Caco-2 (cell line): ENCODE measurements around the gene CD33. TPM values are rescaled to one million over a fixed set of nuclear protein-coding genes. Genes with fewer than 3 reads are reported as not detected.

Experiments
- BruUV-seq: library from RNA; stranded (reverse); fragments of 400-500 nt; replicated peaks from 2 replicates; lab custom pipeline; 2021; lab: Mats Ljungman, UMichigan
- CTCF ChIA-PET: fragments of 300-600 bp; sonication (Branson Sonifier 250); formaldehyde crosslinking; loops from one replicate; lab custom pipeline; 2022; ENCODE audit warnings: antibody characterized with exemption; lab: Charles Lee
- POLR2A ChIA-PET: fragments of 300-600 bp; sonication (Branson Sonifier 250); formaldehyde crosslinking; loops from one replicate; lab custom pipeline; 2022; ENCODE audit warnings: antibody characterized with exemption; lab: Charles Lee
- DNase-seq, 2 experiments: peaks; one replicate each; pipeline versions ENCODE4 v3.0.0 to v3.0.0-alpha.2; 2020 to 2022
- H3K27me3 ChIP-seq: replicated peaks from 2 replicates; pipeline ENCODE4 v1.6.0; 2011; ENCODE audit warnings: low read length; ENCODE audit not compliant: control insufficient read depth, insufficient read depth
- H3K36me3 ChIP-seq: 2 replicates; pipeline ENCODE4 v1.5.1; 2011; ENCODE audit warnings: low read length; ENCODE audit not compliant: control insufficient read depth, insufficient read depth
- H3K4me1 ChIP-seq: fragments of 250-450 bp; sonication (Bioruptor Pico); 2 replicates; pipeline ENCODE4 v1.5.1; 2020; ENCODE audit warnings: mild to moderate bottlenecking
- H3K4me3 ChIP-seq: 2 replicates; pipeline ENCODE4 v1.5.1; 2011; ENCODE audit warnings: low read depth, mild to moderate bottlenecking, control low read depth, low read length
- H3K9me3 ChIP-seq: fragments of 250-450 bp; sonication (Bioruptor Pico); 2 replicates; pipeline ENCODE4 v1.5.1; 2020; ENCODE audit warnings: mild to moderate bottlenecking, moderate library complexity
- H3K27ac Mint-ChIP-seq: one replicate; pipeline ENCODE4 v1.8.0; 2022; ENCODE audit warnings: mixed read lengths; ENCODE audit not compliant: unreplicated experiment
- H3K27me3 Mint-ChIP-seq: one replicate; pipeline ENCODE4 v1.8.0; 2022; ENCODE audit warnings: mixed read lengths; ENCODE audit not compliant: insufficient read depth, unreplicated experiment
- H3K36me3 Mint-ChIP-seq: one replicate; pipeline ENCODE4 v1.8.0; 2022; ENCODE audit warnings: mild to moderate bottlenecking, mixed read lengths; ENCODE audit not compliant: insufficient read depth, unreplicated experiment
- H3K4me1 Mint-ChIP-seq: one replicate; pipeline ENCODE4 v1.8.0; 2022; ENCODE audit warnings: low read depth, mixed read lengths; ENCODE audit not compliant: unreplicated experiment
- H3K4me3 Mint-ChIP-seq: one replicate; pipeline ENCODE4 v1.8.0; 2022; ENCODE audit warnings: mild to moderate bottlenecking, moderate library complexity, mixed read lengths; ENCODE audit not compliant: unreplicated experiment
- H3K9me3 Mint-ChIP-seq: one replicate; pipeline ENCODE4 v1.8.0; 2022; ENCODE audit warnings: mixed read lengths; ENCODE audit not compliant: unreplicated experiment
- intact Hi-C: fragments of 100-400 bp; cut with micrococcal nuclease; formaldehyde crosslinking; loops from one replicate; pipeline ENCODE4 v1.10.0; 2022; ENCODE audit not compliant: unreplicated experiment
- total RNA-seq: library from RNA; stranded (reverse); gene quantifications from 2 replicates; pipeline ENCODE4 v1.2.3, GENCODE V29; 2022
- TF ChIP-seq, protein P1 (sequence below), 2 experiments: fragments of 200-600 bp in 1 of 2; IDR thresholded peaks; 1 replicate in 1 of 2; 2 replicates in 1 of 2; pipeline versions ENCODE4 v1.5.1 to v1.8.0; 2011 to 2022; ENCODE audit warnings: antibody characterized with exemption in 1 of 2, control low read depth in 1 of 2, inconsistent platforms in 1 of 2, low read depth in 1 of 2, low read length in 1 of 2, mild to moderate bottlenecking in 1 of 2, moderate library complexity in 1 of 2; ENCODE audit not compliant: insufficient read depth in 1 of 2, severe bottlenecking in 1 of 2, unreplicated experiment in 1 of 2

The CD33 gene
- total RNA-seq, 1 experiment from 2014 or later, result not detected

GRCh38 chr19:51185868-51186215 lies 39.0 kb upstream of the CD33 start:
- Mint-ChIP-seq H3K9me3 (no peaks in the 10 kb centered on the region), H3K27ac (no peak overlapping the region), H3K4me1 (no peaks in the 10 kb centered on the region), H3K27me3 (peaks cover 24% of the 10 kb centered on the region), H3K4me3 (no peak overlapping the region), H3K36me3 (no peaks in the 10 kb centered on the region)
- no peak for DNase-seq
- Histone ChIP-seq H3K27me3 (no peaks in the 10 kb centered on the region), H3K9me3 (no peaks in the 10 kb centered on the region), H3K36me3 (no peaks in the 10 kb centered on the region), H3K4me1 (no peaks in the 10 kb centered on the region), H3K4me3 (no peak overlapping the region)
- CTCF ChIA-PET, result no interaction called here
- BruUV-seq, result no TSS peak
- intact Hi-C loops, result no loop called here
- TF ChIP-seq, protein P1, sequence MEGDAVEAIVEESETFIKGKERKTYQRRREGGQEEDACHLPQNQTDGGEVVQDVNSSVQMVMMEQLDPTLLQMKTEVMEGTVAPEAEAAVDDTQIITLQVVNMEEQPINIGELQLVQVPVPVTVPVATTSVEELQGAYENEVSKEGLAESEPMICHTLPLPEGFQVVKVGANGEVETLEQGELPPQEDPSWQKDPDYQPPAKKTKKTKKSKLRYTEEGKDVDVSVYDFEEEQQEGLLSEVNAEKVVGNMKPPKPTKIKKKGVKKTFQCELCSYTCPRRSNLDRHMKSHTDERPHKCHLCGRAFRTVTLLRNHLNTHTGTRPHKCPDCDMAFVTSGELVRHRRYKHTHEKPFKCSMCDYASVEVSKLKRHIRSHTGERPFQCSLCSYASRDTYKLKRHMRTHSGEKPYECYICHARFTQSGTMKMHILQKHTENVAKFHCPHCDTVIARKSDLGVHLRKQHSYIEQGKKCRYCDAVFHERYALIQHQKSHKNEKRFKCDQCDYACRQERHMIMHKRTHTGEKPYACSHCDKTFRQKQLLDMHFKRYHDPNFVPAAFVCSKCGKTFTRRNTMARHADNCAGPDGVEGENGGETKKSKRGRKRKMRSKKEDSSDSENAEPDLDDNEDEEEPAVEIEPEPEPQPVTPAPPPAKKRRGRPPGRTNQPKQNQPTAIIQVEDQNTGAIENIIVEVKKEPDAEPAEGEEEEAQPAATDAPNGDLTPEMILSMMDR (IDR thresholded peaks at IDR 0.05; ENCODE audit: insufficient read depth in 1 of 2, low read depth in 1 of 2, low read length in 1 of 2, severe bottlenecking in 1 of 2, unreplicated experiment in 1 of 2), result no peak
- POLR2A ChIA-PET, result no interaction called here

- no peaks in the 10 kb centered on the region for H3K36me3 ChIP-seq
- CTCF ChIA-PET, result no interaction called here
- no peaks in the 10 kb centered on the region for H3K9me3 ChIP-seq
- Mint-ChIP-seq H3K4me1 (no peaks in the 10 kb centered on the region), H3K27me3 (peaks cover 28% of the 10 kb centered on the region), H3K36me3 (no peaks in the 10 kb centered on the region), H3K4me3 (no peak overlapping the region), H3K9me3 (no peaks in the 10 kb centered on the region), H3K27ac (no peak overlapping the region)
- no TSS peak for BruUV-seq
- intact Hi-C loops, result no loop called here
- no peaks in the 10 kb centered on the region for H3K27me3 ChIP-seq
- no peaks in the 10 kb centered on the region for H3K4me1 ChIP-seq
- DNase-seq, result no peak
- TF ChIP-seq, protein P1 (IDR thresholded peaks at IDR 0.05; ENCODE audit: insufficient read depth in 1 of 2, low read depth in 1 of 2, low read length in 1 of 2, severe bottlenecking in 1 of 2, unreplicated experiment in 1 of 2), result no peak
- no peak overlapping the region for H3K4me3 ChIP-seq
- POLR2A ChIA-PET, result no interaction called here
Measured at GRCh38 chr19:51186323-51186722, 38.6 kb upstream of the CD33 start.

- POLR2A ChIA-PET, result no interaction called here
- H3K9me3 Mint-ChIP-seq, result no peaks in the 10 kb centered on the region
- DNase-seq, result no peak
- H3K27me3 ChIP-seq, result no peaks in the 10 kb centered on the region
- CTCF ChIA-PET, result no interaction called here
- H3K4me3 Mint-ChIP-seq, result no peak overlapping the region
- no peaks in the 10 kb centered on the region for H3K4me1 Mint-ChIP-seq
- H3K36me3 Mint-ChIP-seq, result no peaks in the 10 kb centered on the region
- no peak overlapping the region for H3K27ac Mint-ChIP-seq
- TF ChIP-seq, protein P1 (IDR thresholded peaks at IDR 0.05; ENCODE audit: insufficient read depth in 1 of 2, low read depth in 1 of 2, low read length in 1 of 2, severe bottlenecking in 1 of 2, unreplicated experiment in 1 of 2), result no peak
- no peak overlapping the region for H3K4me3 ChIP-seq
- H3K4me1 ChIP-seq, result no peaks in the 10 kb centered on the region
- peaks cover 26% of the 10 kb centered on the region for H3K27me3 Mint-ChIP-seq
- H3K36me3 ChIP-seq, result no peaks in the 10 kb centered on the region
- BruUV-seq, result no TSS peak
- no peaks in the 10 kb centered on the region for H3K9me3 ChIP-seq
- intact Hi-C loops, result no loop called here
Measured at GRCh38 chr19:51187395-51188226, 37.3 kb upstream of the CD33 start.
